NB4 (cell line): ENCODE measurements around the gene DGCR8.

Experiments used
- CTCF ChIP-seq: IDR thresholded peaks from one replicate; pipeline ENCODE4 v1.5.1; 2012; ENCODE audit warnings: low read depth, low read length
- POLR2A ChIP-seq: IDR thresholded peaks from 2 replicates; pipeline ENCODE4 v1.6.1; 2011; ENCODE audit warnings: mild to moderate bottlenecking; ENCODE audit not compliant: insufficient read length; ENCODE audit errors: extremely low read depth

- TF ChIP-seq CTCF (no peak), POLR2A (no peak)
These were observed 45.4 kb downstream of the DGCR8 start for GRCh38 chr22:20125201-20126174.
